Brain pericyte (primary cell): ENCODE data around the gene TLCD3A.
"Not testable (repeated sequence)": the region's sequence is repeated elsewhere in the genome, so short reads cannot be mapped to it uniquely, and the experiment has no call there.

Experiments used
- DNase-seq: peaks from one replicate; pipeline ENCODE4 v3.0.0-alpha.2; 2012; ENCODE audit warnings: low read depth, low spot score

TLCD3A gene

GRCh38 chr17:749359-749758, 17.0 kb downstream of the TLCD3A start:
- DNase-seq, result not testable (repeated sequence)

GRCh38 chr17:750431-751037, 18.1 kb downstream of the TLCD3A start:
- DNase-seq, result no peak

- no peak for DNase-seq
Measured at GRCh38 chr17:751269-752001, 19.0 kb downstream of the TLCD3A start.

- peak; percentile 80 for DNase-seq
Measured at GRCh38 chr17:752002-752619, 19.7 kb downstream of the TLCD3A start, which contains the start of gene GEMIN4. TSS of gene GEMIN4 (minus strand) at chr17:752264. CDS start at chr17:752142, 122 bp downstream.

DNA sequence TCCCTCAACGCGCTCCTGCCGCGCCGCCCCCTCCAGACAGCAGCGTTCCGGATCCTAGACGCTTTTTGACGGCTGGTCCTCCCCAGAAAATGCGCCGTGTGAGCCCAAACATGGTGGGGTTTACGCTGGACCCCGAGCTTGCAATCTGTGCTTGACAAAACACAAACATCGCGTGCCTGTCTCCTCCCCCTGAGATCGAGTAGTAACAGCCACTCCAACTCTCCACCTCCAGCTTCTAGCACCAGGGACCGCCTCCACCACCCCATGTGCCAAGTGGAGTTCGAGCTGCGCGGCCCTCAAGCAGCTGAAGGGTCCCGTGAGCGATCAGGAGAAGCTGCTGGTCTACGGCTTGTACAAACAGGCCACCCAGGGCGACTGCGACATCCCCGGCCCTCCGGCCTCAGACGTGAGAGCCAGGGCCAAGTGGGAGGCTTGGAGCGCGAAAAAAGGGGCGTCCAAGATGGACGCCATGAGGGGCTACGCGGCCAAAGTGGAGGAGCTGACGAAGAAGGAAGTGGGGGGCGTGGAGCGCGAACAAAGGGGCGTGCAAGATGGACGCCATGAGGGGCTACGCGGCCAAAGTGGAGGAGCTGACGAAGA, 20.3 kb downstream of the TLCD3A start:
- no peak for DNase-seq

GRCh38 chr17:753418-753817, 21.0 kb downstream of the TLCD3A start:
- DNase-seq, result no peak

GRCh38 chr17:755319-755961, 23.0 kb downstream of the TLCD3A start:
- not testable (repeated sequence) for DNase-seq

DNA sequence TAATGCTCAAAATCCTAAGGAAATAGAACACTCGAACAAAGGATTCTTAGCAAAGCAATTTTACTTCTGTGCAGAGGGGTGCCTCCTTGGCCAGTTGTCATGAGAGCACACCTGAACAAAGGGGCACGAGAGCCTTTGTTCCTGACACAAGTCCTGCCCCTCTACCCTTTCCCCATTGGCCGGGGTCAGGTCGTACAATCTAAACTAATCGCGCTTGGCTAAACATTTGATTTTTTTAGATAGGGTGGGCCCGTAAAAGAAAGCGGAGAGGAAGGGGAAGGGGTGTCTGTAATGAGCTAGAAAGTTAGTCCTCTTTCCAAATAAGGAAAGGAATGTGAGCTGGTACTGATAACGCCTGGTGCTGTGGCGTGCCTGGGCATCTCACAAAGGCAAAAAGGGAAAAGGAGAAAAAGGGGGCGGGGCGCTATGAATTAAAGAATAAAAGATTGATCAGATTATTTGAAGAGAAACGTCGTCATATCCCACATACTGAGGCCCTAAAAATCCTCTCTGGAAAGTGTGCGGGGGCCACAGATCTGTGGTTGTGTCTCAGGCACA, 23.7 kb downstream of the TLCD3A start:
- DNase-seq, result not testable (repeated sequence)

GRCh38 chr17:759964-760363, 27.6 kb downstream of the TLCD3A start:
- DNase-seq, result no peak

DNA sequence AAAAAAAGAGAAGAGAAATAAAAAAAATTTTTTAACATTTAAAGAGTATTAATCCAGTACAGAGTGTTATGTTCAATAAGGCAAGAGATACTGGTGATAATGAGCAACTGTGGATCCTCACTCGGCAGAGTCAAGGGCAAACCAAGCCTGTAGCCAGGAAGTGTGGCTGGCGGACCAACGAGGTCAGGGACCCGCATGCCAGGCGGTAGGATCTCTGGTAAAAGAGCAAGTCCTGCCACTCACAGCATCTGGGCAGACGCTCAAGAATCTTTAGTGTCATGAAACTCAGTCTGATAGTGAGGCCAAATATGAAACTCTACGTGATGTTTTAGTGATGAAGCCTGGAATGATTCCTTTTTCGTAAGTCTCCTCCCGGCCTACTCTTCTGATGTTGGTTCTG, 28.0 kb downstream of the TLCD3A start:
- no peak for DNase-seq

DNA sequence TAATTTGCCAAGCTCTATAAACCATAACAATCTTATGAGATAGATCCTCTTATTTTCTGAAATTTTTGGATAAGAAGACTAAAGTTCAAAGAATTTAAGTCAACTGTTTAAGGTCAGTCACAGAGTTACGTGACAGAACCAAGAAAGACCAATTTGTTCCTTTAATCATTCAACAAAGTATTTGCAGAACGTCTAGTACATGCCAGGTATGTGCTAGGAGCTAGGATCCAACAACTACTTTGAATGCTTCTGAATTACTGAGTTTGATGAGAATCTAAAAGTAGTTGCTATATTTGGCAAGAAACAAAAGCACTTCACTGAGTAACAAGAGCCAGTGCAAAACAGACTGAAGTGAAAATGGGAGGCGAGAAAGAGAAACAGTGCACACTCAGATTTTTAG, 34.7 kb downstream of the TLCD3A start:
- no peak for DNase-seq

GRCh38 chr17:773016-773415, 40.6 kb downstream of the TLCD3A start:
- DNase-seq, result no peak

DNA sequence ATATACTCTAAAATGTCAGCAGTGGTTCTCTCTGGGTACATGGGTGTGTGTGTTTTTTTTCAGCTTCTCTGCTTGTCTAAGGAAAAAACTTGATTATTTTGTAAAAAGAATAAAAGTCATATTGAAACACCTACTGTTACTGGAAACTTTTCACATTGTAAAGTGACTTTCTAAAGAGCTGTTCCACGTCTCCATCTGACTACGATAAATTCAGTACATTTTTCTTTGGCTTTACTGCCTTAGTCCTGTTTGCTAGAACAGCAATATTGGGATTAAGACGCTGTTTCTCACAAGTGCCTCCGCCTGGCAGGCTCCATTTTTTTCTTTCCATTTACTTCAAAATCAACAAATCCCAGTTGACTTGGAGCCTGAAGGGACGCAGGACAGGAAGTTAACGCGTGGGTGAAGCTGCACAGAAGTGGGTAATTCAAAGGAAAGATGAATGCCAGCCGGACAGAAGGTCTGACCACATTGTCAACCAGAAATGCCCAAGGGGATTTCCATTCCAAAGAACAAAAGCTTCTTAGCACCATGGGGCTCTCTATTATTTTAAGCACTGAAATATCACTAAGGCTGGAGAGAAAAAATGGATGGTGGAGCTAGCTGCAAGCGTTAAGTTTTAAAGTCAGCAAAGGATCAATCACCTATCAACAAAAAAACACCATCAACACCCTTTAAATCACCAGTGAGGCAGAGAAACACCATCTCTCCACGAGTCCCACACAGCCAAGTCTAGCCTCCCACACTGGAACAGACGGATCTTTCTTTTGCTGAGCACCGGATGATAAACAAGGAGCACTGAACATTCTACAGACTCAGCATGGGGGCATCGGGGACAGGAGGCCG, 41.3 kb downstream of the TLCD3A start:
- no peak for DNase-seq

DNA sequence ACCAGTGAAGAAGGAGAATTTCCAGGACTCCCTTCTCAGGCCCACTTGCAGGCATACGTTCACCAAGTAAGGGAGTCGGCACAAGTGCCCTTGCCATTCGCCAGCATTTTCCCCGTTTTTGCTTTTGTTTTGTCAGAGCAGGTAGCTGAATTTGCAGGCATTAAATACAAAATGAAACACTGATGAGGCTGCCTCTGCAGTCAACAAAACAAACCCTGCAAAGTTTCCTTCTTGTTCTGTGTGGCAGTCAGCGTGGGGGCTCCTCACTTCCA, 41.9 kb downstream of the TLCD3A start:
- no peak for DNase-seq

DNA sequence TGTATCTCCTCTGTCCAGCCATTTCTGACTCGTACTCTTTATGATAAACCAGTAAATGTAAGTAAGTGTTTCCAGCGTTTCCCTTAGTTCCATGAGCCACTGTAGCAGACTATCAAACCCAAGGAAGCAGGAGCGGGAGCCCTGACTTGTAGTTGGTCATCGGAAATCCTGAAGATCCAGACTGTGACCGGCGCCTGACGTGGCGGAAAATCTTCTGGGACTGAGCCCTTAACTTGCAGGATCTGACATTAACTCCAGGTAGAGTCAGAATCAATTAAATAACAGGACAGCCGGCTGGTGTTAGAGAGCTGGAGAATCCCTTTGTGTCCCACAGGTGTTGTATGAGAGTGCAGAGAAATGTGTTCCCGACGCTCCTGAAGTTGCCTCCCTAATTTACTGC, 45.7 kb downstream of the TLCD3A start:
- DNase-seq, result no peak

DNA sequence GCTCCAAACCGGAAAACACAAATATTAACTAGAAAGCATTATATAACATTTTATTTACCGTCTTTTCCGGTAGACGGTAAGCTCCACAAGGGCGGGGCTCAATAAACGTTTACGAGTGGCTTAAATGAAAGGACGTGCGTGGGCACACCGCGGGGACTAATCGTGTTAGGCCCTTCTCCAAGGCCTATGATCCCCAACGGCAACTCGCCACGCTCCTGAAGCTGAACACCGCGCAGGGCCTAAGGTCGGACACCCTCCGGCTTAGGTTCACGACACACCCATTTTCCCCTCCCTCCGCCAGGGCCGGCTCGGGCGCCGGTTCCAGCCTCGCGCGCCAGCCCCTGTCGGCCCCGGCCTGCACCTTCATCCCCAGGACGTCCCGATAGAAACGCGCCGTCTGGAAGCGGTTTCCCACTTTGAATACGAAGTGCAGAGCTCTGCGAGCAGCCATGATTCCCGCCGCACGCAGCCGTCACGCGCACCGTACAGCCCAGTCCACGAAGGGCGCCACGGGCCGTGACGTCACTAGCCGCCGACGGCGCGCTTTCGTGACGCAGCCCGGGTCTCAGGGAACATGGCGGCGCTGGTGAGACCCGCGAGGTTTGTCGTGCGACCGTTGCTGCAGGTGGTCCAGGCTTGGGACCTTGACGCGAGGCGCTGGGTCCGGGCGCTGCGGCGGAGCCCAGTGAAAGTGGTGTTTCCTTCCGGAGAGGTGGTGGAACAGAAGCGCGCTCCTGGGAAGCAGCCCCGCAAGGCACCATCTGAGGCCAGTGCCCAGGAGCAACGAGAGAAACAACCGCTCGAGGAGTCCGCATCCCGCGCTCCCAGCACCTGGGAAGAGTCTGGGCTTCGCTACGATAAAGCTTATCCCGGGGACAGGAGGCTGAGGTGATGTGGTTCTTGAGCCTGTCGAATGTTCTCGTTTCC, 49.7 kb downstream of the TLCD3A start, which contains the start of the genes GLOD4 and MRM3:
Gene GLOD4, minus strand, starts transcription at position 476 of the 927 bp plus-strand sequence. Its CDS starts 25 bp downstream, at position 451.
Gene MRM3, plus strand, starts transcription at position 549 of the 927 bp plus-strand sequence. Its CDS starts 26 bp downstream, at position 575.
- peak; percentile 69 for DNase-seq

DNA sequence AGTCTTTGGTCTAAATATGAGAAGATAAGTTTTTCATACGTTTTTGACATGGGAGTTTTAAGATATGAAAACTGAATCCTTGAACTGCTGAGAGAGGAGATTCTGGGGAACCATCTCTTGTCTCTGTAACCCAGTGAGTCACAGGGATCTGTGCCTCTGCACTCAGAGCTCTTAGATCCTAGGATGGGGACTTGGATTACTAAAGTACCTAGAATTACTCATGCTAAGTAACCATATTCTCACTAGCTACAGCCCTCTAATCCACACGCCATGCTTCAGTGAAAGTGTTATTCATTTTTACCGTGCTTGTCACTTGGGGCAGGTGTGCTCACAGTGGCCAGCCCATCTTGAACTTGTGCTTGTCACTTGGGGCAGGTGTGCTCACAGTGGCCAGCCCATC, 51.7 kb downstream of the TLCD3A start:
- no peak for DNase-seq

DNA sequence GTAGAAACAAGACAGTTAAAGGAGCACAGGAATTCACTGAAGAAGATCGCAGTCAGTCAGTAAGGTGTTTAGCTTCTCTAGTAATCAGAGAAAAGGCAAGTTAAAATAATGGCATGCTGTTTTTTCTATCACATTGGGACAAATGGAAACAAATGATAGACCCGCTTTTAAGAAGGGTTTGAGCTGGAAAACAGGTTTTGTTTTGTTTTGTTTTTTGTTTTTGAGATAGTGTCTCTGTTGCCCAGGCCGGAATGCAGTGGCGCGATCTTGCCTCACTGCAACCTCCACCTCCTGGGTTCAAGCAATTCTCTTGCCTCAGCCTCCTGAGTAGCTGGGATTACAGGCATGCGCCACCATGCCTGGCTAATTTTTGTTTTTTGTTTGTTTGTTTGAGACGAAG, 53.5 kb downstream of the TLCD3A start:
- not testable (repeated sequence) for DNase-seq

DNA sequence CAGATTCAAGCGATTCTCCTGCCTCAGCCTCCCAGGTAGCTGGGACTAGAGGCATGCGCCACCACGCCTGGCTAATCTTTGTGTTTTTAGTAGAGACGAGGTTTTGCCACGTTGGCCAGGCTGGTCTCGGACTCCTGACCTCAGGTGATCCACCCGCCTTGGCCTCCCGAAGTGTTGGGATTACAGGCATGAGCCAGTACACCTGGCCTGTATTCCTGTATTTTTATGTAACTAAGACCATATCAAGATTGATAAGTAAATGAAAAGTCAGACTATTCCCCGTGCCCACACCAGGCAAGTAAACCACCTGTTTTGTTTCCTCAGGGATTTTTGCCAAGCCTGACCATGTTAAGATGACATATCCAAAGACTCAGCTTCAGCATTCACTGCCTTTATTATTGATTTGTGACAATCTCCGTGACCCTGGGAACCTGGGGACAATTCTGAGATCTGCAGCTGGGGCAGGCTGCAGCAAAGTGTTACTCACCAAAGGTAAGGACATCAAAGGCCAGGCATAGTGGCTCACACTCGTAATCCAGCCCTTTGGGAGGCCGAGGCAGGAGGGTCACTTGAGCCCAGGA, 55.3 kb downstream of the TLCD3A start:
- DNase-seq, result no peak
